ENCODE results near the gene NUF2.
"Not testable (repeated sequence)": the region's sequence is repeated elsewhere in the genome, so short reads cannot be mapped to it uniquely, and the experiment has no call there.

GRCh38 chr1:163284867-163285266 lies 36.9 kb upstream of the NUF2 start:
- not testable (repeated sequence) for TF ChIP-seq CTCF (IDR thresholded peaks at IDR 0.05 in 2 of 3, conservative IDR thresholded peaks at IDR 0.05 in 1 of 3; ENCODE audit: control insufficient read depth in 2 of 3, extremely low read depth in 1 of 3, insufficient read depth in 1 of 3, low read depth in 3 of 3, low read length in 3 of 3); EZH2 (IDR thresholded peaks at IDR 0.05; ENCODE audit: borderline replicate concordance, control insufficient read depth, low read depth, low read length); JUND (IDR thresholded peaks at IDR 0.05; ENCODE audit: low read depth, low read length)

All from GM12878 (cell line).